ENCODE results near the gene LYRM4.

LYRM4 gene

DNA sequence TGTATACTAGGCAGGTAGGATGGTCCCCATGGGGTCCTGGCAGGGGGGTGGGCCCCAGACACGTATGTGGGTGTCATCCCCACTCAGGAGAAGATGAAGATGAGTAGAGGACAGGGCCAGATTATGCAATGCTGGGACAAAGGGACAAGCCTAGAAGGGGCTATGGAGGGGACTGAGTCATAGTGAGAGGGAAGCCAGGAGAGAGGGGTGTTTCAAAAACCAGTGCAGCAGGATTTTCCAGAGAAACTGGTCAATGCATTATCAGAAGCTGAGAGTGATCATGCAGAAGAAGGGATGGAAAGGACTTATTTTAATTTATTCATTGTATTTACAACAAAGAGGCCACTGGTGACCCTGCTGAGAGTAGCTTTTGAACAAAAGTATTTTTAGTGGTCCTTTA lies 101.6 kb downstream of the LYRM4 start (continued):
- TF ChIP-seq, protein P1, sequence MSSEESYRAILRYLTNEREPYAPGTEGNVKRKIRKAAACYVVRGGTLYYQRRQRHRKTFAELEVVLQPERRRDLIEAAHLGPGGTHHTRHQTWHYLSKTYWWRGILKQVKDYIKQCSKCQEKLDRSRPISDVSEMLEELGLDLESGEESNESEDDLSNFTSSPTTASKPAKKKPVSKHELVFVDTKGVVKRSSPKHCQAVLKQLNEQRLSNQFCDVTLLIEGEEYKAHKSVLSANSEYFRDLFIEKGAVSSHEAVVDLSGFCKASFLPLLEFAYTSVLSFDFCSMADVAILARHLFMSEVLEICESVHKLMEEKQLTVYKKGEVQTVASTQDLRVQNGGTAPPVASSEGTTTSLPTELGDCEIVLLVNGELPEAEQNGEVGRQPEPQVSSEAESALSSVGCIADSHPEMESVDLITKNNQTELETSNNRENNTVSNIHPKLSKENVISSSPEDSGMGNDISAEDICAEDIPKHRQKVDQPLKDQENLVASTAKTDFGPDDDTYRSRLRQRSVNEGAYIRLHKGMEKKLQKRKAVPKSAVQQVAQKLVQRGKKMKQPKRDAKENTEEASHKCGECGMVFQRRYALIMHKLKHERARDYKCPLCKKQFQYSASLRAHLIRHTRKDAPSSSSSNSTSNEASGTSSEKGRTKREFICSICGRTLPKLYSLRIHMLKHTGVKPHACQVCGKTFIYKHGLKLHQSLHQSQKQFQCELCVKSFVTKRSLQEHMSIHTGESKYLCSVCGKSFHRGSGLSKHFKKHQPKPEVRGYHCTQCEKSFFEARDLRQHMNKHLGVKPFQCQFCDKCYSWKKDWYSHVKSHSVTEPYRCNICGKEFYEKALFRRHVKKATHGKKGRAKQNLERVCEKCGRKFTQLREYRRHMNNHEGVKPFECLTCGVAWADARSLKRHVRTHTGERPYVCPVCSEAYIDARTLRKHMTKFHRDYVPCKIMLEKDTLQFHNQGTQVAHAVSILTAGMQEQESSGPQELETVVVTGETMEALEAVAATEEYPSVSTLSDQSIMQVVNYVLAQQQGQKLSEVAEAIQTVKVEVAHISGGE (tag by site-specific recombination; conservative IDR thresholded peaks at IDR 0.05; ENCODE audit: low read depth) = no peak
- TF ChIP-seq, protein P2, sequence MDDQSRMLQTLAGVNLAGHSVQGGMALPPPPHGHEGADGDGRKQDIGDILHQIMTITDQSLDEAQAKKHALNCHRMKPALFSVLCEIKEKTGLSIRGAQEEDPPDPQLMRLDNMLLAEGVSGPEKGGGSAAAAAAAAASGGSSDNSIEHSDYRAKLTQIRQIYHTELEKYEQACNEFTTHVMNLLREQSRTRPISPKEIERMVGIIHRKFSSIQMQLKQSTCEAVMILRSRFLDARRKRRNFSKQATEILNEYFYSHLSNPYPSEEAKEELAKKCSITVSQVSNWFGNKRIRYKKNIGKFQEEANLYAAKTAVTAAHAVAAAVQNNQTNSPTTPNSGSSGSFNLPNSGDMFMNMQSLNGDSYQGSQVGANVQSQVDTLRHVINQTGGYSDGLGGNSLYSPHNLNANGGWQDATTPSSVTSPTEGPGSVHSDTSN (CRISPR knock-in tag; IDR thresholded peaks at IDR 0.05) = no peak
- TF ChIP-seq ZNF239 (tag by site-specific recombination; IDR thresholded peaks at IDR 0.05) = no peak

DNA sequence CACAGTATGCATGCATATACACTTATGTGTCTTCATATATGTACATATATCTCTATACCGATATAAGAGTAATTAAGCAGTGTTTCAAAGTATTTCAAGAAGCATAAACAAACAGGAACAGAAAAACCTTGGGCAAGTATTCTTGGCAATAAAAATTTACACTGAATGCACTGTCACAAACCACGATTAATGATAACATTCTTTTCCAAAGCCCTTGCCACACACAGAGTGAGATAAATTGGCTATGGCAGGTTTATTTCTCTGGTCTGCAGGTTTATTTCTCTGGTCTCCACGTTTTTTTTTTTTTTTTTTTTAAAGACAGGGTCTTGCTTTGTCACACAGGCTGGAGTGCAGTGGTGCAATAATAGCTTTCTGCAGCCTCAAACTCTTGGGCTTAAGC lies 102.6 kb downstream of the LYRM4 start:
- Histone ChIP-seq H3K36me3 (ENCODE audit: control insufficient read depth in 2 of 2, insufficient read depth in 1 of 2, low read length in 2 of 2) (no peaks in the 10 kb centered on the region), H3K4me1 (ENCODE audit: control insufficient read depth, insufficient read depth, low read length) (peaks cover 3% of the 10 kb centered on the region; the same call in 1 of the 2 replicates), H3K4me3 (ENCODE audit: low read depth, low read length) (no peak overlapping the region), H3K27ac (ENCODE audit: extremely low read depth, low read depth, low read length) (no peak overlapping the region), H3K9me3 (ENCODE audit: control insufficient read depth, insufficient read depth, low read depth, low read length) (no peaks in the 10 kb centered on the region)
- TF ChIP-seq, protein P3, sequence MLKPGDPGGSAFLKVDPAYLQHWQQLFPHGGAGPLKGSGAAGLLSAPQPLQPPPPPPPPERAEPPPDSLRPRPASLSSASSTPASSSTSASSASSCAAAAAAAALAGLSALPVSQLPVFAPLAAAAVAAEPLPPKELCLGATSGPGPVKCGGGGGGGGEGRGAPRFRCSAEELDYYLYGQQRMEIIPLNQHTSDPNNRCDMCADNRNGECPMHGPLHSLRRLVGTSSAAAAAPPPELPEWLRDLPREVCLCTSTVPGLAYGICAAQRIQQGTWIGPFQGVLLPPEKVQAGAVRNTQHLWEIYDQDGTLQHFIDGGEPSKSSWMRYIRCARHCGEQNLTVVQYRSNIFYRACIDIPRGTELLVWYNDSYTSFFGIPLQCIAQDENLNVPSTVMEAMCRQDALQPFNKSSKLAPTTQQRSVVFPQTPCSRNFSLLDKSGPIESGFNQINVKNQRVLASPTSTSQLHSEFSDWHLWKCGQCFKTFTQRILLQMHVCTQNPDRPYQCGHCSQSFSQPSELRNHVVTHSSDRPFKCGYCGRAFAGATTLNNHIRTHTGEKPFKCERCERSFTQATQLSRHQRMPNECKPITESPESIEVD (tag by site-specific recombination; IDR thresholded peaks at IDR 0.05) = peak; percentile 47; the same call in 1 of the 2 replicates
- TF ChIP-seq, protein P4, sequence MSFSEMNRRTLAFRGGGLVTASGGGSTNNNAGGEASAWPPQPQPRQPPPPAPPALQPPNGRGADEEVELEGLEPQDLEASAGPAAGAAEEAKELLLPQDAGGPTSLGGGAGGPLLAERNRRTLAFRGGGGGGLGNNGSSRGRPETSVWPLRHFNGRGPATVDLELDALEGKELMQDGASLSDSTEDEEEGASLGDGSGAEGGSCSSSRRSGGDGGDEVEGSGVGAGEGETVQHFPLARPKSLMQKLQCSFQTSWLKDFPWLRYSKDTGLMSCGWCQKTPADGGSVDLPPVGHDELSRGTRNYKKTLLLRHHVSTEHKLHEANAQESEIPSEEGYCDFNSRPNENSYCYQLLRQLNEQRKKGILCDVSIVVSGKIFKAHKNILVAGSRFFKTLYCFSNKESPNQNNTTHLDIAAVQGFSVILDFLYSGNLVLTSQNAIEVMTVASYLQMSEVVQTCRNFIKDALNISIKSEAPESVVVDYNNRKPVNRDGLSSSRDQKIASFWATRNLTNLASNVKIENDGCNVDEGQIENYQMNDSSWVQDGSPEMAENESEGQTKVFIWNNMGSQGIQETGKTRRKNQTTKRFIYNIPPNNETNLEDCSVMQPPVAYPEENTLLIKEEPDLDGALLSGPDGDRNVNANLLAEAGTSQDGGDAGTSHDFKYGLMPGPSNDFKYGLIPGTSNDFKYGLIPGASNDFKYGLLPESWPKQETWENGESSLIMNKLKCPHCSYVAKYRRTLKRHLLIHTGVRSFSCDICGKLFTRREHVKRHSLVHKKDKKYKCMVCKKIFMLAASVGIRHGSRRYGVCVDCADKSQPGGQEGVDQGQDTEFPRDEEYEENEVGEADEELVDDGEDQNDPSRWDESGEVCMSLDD (tag by site-specific recombination; IDR thresholded peaks at IDR 0.05) = no peak
- no peak for TF ChIP-seq ZNF621 (tag by site-specific recombination; IDR thresholded peaks at IDR 0.05)
- POLR2A ChIA-PET = interaction anchor here (0.6 kb wide), 1 partner anchor 14 kb away, joined by 4 read pairs; no protein-coding TSS in a partner anchor
- CTCF ChIA-PET = interaction anchor here (1.6 kb wide), 1 partner anchor 16 kb away, joined by 3 read pairs; no protein-coding TSS in a partner anchor

DNA sequence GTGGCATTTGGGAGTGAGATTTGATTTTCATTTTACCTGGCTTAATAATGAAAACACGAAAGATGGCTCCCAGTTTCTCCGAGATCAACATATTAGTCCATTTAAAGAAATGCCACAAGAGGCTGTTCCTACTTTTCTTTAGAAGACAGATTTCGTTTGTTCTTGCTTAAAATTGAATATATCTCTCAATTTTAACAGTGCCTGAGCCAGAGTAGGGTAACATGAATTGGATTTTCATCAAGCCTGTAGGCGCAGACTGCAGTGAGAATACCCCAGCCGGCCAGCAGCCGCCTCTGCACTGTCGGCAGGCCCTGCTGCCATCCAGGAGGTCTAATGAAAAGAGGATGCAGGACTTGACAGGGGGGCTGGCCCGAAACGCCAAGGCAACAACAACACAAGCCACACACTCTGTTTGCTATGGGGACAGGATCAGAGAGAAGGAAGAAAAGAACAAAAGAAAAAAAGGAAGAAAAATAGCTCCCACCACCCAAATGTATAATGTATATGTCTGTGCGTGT lies 103.1 kb downstream of the LYRM4 start:
- ChIA-PET POLR2A (interaction anchor here (0.6 kb wide), 1 partner anchor 13 kb away, joined by 4 read pairs; no protein-coding TSS in a partner anchor), CTCF (interaction anchor here (1.6 kb wide), 1 partner anchor 17 kb away, joined by 3 read pairs; no protein-coding TSS in a partner anchor)
- no peak overlapping the region for H3K4me3 ChIP-seq (ENCODE audit: low read depth, low read length)
- no peak overlapping the region for H3K27ac ChIP-seq (ENCODE audit: extremely low read depth, low read depth, low read length)
- H3K4me1 ChIP-seq (ENCODE audit: control insufficient read depth, insufficient read depth, low read length) = peaks cover 3% of the 10 kb centered on the region; the same call in 1 of the 2 replicates
- H3K9me3 ChIP-seq (ENCODE audit: control insufficient read depth, insufficient read depth, low read depth, low read length) = no peaks in the 10 kb centered on the region
- H3K36me3 ChIP-seq (ENCODE audit: control insufficient read depth in 2 of 2, insufficient read depth in 1 of 2, low read length in 2 of 2) = no peaks in the 10 kb centered on the region
- no peak for TF ChIP-seq ZBTB8A (tag by site-specific recombination; IDR thresholded peaks at IDR 0.05)
- TF ChIP-seq ZNF548 (tag by site-specific recombination; IDR thresholded peaks at IDR 0.05) = no peak
- TF ChIP-seq, protein P5, sequence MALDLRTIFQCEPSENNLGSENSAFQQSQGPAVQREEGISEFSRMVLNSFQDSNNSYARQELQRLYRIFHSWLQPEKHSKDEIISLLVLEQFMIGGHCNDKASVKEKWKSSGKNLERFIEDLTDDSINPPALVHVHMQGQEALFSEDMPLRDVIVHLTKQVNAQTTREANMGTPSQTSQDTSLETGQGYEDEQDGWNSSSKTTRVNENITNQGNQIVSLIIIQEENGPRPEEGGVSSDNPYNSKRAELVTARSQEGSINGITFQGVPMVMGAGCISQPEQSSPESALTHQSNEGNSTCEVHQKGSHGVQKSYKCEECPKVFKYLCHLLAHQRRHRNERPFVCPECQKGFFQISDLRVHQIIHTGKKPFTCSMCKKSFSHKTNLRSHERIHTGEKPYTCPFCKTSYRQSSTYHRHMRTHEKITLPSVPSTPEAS (tag by site-specific recombination; IDR thresholded peaks at IDR 0.05) = no peak
- no peak for TF ChIP-seq ZNF221 (tag by site-specific recombination; IDR thresholded peaks at IDR 0.05; ENCODE audit: borderline replicate concordance)
- no peak for TF ChIP-seq ZNF658 (tag by site-specific recombination; IDR thresholded peaks at IDR 0.05)
- TF ChIP-seq ZNF837 (tag by site-specific recombination; IDR thresholded peaks at IDR 0.05) = no peak
- no peak for TF ChIP-seq ZBTB20 (tag by site-specific recombination; IDR thresholded peaks at IDR 0.05)
- no peak for TF ChIP-seq ZNF19 (tag by site-specific recombination; IDR thresholded peaks at IDR 0.05; ENCODE audit: low read depth)
- TF ChIP-seq ZNF2 (tag by site-specific recombination; IDR thresholded peaks at IDR 0.05) = no peak
- no peak for TF ChIP-seq ZNF324 (tag by site-specific recombination; IDR thresholded peaks at IDR 0.05)
- no peak for TF ChIP-seq ZNF792 (tag by site-specific recombination; IDR thresholded peaks at IDR 0.05)
- TF ChIP-seq ZNF157 (tag by site-specific recombination; IDR thresholded peaks at IDR 0.05) = no peak
- TF ChIP-seq ZNF138 (tag by site-specific recombination; IDR thresholded peaks at IDR 0.05; ENCODE audit: borderline replicate concordance) = no peak
- no peak for TF ChIP-seq ZNF629 (tag by site-specific recombination; IDR thresholded peaks at IDR 0.05)
- TF ChIP-seq MZF1 (tag by site-specific recombination; IDR thresholded peaks at IDR 0.05; ENCODE audit: borderline replicate concordance) = no peak
- no peak for TF ChIP-seq REPIN1 (tag by site-specific recombination; IDR thresholded peaks at IDR 0.05; ENCODE audit: low read depth)

Data from HEK293 (cell line).